Mammary epithelial cell (primary cell): ENCODE results near the gene GLRX2.

Experiments used
- EZH2 ChIP-seq: IDR thresholded peaks from 2 replicates; pipeline ENCODE4 v1.6.1; 2012; ENCODE audit warnings: low read length, inconsistent platforms, borderline replicate concordance
- TF ChIP-seq, protein P1 (sequence below), 2 donors: IDR thresholded peaks in 1 of 2; conservative IDR thresholded peaks in 1 of 2; 2 replicates each; pipeline ENCODE4 v1.5.1; 2011 to 2012; ENCODE audit warnings: inconsistent platforms in 2 of 2, low read length in 2 of 2, mild to moderate bottlenecking in 2 of 2, control low read depth in 1 of 2, low read depth in 1 of 2; ENCODE audit not compliant: insufficient read depth in 1 of 2; ENCODE audit errors: extremely low read depth in 1 of 2

GRCh38 chr1:193059282-193060114 is 45.7 kb downstream of the GLRX2 start, which contains the start of the genes RO60 and UCHL5:
- TF ChIP-seq EZH2: no peak
- TF ChIP-seq, protein P1, sequence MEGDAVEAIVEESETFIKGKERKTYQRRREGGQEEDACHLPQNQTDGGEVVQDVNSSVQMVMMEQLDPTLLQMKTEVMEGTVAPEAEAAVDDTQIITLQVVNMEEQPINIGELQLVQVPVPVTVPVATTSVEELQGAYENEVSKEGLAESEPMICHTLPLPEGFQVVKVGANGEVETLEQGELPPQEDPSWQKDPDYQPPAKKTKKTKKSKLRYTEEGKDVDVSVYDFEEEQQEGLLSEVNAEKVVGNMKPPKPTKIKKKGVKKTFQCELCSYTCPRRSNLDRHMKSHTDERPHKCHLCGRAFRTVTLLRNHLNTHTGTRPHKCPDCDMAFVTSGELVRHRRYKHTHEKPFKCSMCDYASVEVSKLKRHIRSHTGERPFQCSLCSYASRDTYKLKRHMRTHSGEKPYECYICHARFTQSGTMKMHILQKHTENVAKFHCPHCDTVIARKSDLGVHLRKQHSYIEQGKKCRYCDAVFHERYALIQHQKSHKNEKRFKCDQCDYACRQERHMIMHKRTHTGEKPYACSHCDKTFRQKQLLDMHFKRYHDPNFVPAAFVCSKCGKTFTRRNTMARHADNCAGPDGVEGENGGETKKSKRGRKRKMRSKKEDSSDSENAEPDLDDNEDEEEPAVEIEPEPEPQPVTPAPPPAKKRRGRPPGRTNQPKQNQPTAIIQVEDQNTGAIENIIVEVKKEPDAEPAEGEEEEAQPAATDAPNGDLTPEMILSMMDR (conservative IDR thresholded peaks at IDR 0.05 in 1 of 2, IDR thresholded peaks at IDR 0.05 in 1 of 2; ENCODE audit: extremely low read depth in 1 of 2, insufficient read depth in 1 of 2, low read depth in 1 of 2, low read length in 2 of 2): no peak
